GM21423 (cell line): ENCODE measurements around the gene PAFAH1B2.
"Not testable (repeated sequence)": the region's sequence is repeated elsewhere in the genome, so short reads cannot be mapped to it uniquely, and the experiment has no call there.

Source experiments
- ATAC-seq: cut with Tn5 transposase; IDR thresholded peaks from one replicate; pipeline ENCODE4 v1.9.1; 2021; ENCODE audit warnings: mild to moderate bottlenecking, moderate library complexity; ENCODE audit not compliant: unreplicated experiment

PAFAH1B2 gene

GRCh38 chr11:117200813-117201657 lies 56.9 kb downstream of the PAFAH1B2 start:
- ATAC-seq = no peak

- no peak for ATAC-seq
Observed at GRCh38 chr11:117201658-117202305, 57.7 kb downstream of the PAFAH1B2 start.

GRCh38 chr11:117202386-117203068 lies 58.4 kb downstream of the PAFAH1B2 start:
- ATAC-seq = no peak

GRCh38 chr11:117203069-117203407 lies 59.0 kb downstream of the PAFAH1B2 start:
- ATAC-seq = no peak

GRCh38 chr11:117204283-117205080 lies 60.4 kb downstream of the PAFAH1B2 start:
- no peak for ATAC-seq

GRCh38 chr11:117205211-117205818 lies 61.2 kb downstream of the PAFAH1B2 start:
- ATAC-seq = no peak

- not testable (repeated sequence) for ATAC-seq
Observed at GRCh38 chr11:117206111-117206510, 62.0 kb downstream of the PAFAH1B2 start.

- ATAC-seq = not testable (repeated sequence)
Observed at GRCh38 chr11:117206859-117207258, 62.8 kb downstream of the PAFAH1B2 start.

- ATAC-seq = not testable (repeated sequence)
Observed at GRCh38 chr11:117207481-117207880, 63.4 kb downstream of the PAFAH1B2 start.

GRCh38 chr11:117208710-117209109 lies 64.6 kb downstream of the PAFAH1B2 start:
- ATAC-seq = not testable (repeated sequence)

- not testable (repeated sequence) for ATAC-seq
Observed at GRCh38 chr11:117209351-117210125, 65.5 kb downstream of the PAFAH1B2 start.

GRCh38 chr11:117210620-117211019 lies 66.5 kb downstream of the PAFAH1B2 start:
- no peak for ATAC-seq

- ATAC-seq = no peak
Observed at GRCh38 chr11:117212697-117213355, 68.7 kb downstream of the PAFAH1B2 start.

- ATAC-seq = no peak
Observed at GRCh38 chr11:117214404-117215110, 70.5 kb downstream of the PAFAH1B2 start.

- no peak for ATAC-seq
Observed at GRCh38 chr11:117217141-117218084, 73.3 kb downstream of the PAFAH1B2 start.

- ATAC-seq = no peak
Observed at GRCh38 chr11:117218133-117218915, 74.2 kb downstream of the PAFAH1B2 start.

GRCh38 chr11:117219001-117219400 lies 74.9 kb downstream of the PAFAH1B2 start:
- ATAC-seq = no peak
